Measurements from ENCODE around the gene NBEAL1. TPM values are rescaled to one million over a fixed set of nuclear protein-coding genes. Genes with fewer than 3 reads are reported as not detected.

NBEAL1 gene
- total and polyA plus RNA-seq, 2 of the 8 experiments (the other 6 are each of a cell fraction or from before 2014, with no cell fraction given): 2.3 to 10.7 TPM

DNA sequence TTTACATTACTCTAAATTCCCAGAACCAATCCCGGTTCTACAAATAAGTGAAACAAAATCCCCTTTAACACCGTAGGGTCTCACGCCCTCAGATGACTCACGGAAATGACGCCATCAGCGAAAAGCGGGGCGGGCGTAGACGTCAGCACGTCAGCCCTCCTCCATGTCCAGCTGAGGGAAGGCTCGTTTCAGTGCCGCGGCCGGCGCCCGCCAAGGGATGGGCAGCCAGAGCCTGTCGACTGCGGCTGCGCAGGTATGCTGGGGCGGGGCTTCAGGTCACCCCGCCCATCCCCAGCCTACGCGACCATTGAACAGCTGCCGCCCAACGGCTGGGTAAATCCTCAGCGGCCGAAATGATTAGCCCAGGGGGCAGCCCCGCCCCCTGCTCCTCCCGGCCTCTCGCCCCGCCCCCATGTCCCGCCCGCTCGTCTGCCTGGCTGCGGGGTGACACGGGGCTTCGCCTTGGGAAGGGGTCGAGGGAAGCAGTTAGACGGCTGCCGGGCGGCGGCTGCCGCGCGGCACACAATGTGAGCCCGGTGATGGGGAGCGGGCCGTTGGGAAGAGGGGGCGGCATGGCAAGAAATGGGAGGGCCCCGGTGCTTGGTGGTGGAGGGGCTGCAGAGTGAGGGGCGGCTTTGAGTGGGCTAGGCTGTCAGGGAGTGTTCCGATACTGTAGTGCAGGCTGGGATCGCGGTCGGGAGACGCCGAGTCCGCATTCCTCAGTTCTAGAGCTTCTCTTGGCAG, at the start of gene NBEAL1 (continued):
- TF ChIP-seq, protein P1, sequence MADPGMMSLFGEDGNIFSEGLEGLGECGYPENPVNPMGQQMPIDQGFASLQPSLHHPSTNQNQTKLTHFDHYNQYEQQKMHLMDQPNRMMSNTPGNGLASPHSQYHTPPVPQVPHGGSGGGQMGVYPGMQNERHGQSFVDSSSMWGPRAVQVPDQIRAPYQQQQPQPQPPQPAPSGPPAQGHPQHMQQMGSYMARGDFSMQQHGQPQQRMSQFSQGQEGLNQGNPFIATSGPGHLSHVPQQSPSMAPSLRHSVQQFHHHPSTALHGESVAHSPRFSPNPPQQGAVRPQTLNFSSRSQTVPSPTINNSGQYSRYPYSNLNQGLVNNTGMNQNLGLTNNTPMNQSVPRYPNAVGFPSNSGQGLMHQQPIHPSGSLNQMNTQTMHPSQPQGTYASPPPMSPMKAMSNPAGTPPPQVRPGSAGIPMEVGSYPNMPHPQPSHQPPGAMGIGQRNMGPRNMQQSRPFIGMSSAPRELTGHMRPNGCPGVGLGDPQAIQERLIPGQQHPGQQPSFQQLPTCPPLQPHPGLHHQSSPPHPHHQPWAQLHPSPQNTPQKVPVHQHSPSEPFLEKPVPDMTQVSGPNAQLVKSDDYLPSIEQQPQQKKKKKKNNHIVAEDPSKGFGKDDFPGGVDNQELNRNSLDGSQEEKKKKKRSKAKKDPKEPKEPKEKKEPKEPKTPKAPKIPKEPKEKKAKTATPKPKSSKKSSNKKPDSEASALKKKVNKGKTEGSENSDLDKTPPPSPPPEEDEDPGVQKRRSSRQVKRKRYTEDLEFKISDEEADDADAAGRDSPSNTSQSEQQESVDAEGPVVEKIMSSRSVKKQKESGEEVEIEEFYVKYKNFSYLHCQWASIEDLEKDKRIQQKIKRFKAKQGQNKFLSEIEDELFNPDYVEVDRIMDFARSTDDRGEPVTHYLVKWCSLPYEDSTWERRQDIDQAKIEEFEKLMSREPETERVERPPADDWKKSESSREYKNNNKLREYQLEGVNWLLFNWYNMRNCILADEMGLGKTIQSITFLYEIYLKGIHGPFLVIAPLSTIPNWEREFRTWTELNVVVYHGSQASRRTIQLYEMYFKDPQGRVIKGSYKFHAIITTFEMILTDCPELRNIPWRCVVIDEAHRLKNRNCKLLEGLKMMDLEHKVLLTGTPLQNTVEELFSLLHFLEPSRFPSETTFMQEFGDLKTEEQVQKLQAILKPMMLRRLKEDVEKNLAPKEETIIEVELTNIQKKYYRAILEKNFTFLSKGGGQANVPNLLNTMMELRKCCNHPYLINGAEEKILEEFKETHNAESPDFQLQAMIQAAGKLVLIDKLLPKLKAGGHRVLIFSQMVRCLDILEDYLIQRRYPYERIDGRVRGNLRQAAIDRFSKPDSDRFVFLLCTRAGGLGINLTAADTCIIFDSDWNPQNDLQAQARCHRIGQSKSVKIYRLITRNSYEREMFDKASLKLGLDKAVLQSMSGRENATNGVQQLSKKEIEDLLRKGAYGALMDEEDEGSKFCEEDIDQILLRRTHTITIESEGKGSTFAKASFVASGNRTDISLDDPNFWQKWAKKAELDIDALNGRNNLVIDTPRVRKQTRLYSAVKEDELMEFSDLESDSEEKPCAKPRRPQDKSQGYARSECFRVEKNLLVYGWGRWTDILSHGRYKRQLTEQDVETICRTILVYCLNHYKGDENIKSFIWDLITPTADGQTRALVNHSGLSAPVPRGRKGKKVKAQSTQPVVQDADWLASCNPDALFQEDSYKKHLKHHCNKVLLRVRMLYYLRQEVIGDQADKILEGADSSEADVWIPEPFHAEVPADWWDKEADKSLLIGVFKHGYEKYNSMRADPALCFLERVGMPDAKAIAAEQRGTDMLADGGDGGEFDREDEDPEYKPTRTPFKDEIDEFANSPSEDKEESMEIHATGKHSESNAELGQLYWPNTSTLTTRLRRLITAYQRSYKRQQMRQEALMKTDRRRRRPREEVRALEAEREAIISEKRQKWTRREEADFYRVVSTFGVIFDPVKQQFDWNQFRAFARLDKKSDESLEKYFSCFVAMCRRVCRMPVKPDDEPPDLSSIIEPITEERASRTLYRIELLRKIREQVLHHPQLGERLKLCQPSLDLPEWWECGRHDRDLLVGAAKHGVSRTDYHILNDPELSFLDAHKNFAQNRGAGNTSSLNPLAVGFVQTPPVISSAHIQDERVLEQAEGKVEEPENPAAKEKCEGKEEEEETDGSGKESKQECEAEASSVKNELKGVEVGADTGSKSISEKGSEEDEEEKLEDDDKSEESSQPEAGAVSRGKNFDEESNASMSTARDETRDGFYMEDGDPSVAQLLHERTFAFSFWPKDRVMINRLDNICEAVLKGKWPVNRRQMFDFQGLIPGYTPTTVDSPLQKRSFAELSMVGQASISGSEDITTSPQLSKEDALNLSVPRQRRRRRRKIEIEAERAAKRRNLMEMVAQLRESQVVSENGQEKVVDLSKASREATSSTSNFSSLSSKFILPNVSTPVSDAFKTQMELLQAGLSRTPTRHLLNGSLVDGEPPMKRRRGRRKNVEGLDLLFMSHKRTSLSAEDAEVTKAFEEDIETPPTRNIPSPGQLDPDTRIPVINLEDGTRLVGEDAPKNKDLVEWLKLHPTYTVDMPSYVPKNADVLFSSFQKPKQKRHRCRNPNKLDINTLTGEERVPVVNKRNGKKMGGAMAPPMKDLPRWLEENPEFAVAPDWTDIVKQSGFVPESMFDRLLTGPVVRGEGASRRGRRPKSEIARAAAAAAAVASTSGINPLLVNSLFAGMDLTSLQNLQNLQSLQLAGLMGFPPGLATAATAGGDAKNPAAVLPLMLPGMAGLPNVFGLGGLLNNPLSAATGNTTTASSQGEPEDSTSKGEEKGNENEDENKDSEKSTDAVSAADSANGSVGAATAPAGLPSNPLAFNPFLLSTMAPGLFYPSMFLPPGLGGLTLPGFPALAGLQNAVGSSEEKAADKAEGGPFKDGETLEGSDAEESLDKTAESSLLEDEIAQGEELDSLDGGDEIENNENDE (IDR thresholded peaks at IDR 0.05; ENCODE audit: insufficient replicate concordance, low read length): no peak
- TF ChIP-seq GABPA (IDR thresholded peaks at IDR 0.05; ENCODE audit: borderline replicate concordance, insufficient read depth, low read length) (no peak), SUZ12 (IDR thresholded peaks at IDR 0.05; ENCODE audit: low read length) (no peak), SIN3A (conservative IDR thresholded peaks at IDR 0.05 in 1 of 2, IDR thresholded peaks at IDR 0.05 in 1 of 2; ENCODE audit: low read depth in 1 of 2, low read length in 2 of 2) (peak; percentile 27 to 48; a peak in 1 of 4 replicates), POLR2AphosphoS5 (IDR thresholded peaks at IDR 0.05; ENCODE audit: low read depth, low read length) (peak; percentile 33; the same call in 1 of the 2 replicates), JUND (IDR thresholded peaks at IDR 0.05; ENCODE audit: low read length) (peak; percentile 93), POU5F1 (IDR thresholded peaks at IDR 0.05; ENCODE audit: low read depth, low read length) (no peak)
- TF ChIP-seq, protein P2, sequence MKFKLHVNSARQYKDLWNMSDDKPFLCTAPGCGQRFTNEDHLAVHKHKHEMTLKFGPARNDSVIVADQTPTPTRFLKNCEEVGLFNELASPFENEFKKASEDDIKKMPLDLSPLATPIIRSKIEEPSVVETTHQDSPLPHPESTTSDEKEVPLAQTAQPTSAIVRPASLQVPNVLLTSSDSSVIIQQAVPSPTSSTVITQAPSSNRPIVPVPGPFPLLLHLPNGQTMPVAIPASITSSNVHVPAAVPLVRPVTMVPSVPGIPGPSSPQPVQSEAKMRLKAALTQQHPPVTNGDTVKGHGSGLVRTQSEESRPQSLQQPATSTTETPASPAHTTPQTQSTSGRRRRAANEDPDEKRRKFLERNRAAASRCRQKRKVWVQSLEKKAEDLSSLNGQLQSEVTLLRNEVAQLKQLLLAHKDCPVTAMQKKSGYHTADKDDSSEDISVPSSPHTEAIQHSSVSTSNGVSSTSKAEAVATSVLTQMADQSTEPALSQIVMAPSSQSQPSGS (IDR thresholded peaks at IDR 0.05; ENCODE audit: low read length): peak; percentile 86
